OCI-M2 (cell line): ENCODE measurements around the gene LRRC27.
"Not testable (repeated sequence)": the region's sequence is repeated elsewhere in the genome, so short reads cannot be mapped to it uniquely, and the experiment has no call there.

ENCODE experiments used
- DNase-seq: peaks from one replicate; lab custom pipeline; 2025; ENCODE audit not compliant: unreplicated experiment; lab: John Stamatoyannopoulos, UW

LRRC27 gene

DNA sequence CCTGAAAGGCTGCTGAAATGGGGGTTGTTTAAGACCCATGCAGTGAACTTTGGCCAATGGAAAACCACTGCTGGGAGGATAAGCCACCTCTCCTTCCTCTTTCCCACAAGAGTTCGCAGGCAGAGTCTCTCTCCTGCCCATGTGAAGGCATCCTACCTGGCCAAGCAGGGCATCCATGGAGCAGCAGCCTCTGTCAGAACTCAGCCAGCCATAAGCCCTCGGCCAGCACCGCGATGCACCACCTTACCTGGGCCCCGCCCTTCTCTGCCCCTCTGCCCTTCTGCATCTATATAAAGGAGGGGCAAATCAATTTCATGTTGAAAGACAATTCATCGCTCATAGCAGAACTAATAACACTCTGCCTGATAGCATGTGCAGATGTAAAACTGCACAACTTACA, 18.1 kb upstream of the LRRC27 start:
- DNase-seq, result no peak

DNA sequence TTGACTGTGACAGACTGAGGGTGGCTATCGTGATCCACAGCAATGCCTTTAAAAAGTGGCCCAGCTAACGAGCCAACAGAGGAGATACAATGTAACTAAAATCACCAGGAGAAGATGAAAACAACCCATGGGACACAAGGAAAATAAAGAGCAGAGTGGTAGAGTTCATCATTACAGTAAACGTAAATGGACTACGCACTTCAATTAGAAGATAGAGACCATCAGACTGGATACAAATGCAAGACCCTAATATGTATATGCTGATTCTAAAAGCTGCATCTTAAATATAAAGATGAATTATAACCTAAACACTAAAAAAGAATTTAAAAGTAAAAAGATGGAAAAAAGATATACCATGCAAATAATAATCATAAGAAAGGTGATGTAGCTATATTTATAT, 17.7 kb upstream of the LRRC27 start:
- no peak for DNase-seq

DNA sequence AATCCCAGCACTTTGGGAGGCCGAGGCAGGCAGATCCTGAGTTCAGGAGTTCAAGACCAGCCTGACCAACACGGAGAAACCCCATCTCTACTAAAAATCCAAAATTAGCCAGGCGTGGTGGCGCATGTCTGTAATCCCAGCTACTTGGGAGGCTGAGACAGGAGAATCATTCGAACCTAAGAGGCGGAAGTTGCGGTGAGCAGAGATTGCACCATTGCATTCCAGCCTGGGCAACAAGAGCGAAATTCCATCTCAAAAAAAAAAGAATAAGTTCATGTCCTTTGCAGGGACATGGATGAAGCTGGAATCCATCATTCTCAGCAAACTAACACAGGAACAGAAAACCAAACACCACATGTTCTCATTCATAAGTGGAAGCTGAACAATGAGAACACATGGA, 17.1 kb upstream of the LRRC27 start:
- DNase-seq, result not testable (repeated sequence)

DNA sequence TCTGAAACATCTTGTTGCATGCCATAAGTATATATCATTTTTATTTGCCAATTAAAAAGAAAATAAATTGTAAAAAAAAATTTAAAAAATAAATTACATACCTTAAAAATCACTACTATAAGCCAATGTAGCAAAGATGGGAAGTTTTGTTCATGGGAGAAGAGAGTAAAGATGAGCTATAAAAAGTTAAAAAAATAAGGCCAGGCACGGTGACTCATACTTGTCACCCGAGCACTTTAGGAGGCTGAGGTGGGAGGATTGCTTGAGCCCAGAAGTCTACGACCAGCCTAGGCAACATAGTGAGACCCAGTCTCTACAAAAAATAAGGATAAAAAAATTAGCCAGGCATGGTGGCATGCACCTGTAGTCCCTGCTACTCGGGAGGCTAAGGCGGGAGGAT, 15.9 kb upstream of the LRRC27 start:
- no peak for DNase-seq

DNA sequence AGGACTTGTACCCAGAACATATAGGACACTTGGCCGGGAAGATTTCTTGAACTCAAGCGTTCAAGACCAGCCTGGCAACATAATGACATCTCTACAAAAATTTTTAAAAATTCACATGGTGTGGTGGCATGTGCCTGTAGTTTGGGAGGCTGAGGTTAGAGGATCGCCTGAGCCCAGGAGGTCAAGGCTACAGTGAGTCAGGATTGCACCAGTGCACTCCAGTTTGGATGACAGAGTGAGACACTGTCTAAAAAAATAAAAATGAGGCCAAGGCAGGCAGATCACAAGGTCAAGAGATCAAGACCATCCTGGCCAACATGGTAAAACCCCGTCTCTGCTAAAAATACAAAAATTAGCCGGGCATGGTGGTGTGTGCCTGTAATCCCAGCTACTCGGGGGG, 14.5 kb upstream of the LRRC27 start:
- not testable (repeated sequence) for DNase-seq

DNA sequence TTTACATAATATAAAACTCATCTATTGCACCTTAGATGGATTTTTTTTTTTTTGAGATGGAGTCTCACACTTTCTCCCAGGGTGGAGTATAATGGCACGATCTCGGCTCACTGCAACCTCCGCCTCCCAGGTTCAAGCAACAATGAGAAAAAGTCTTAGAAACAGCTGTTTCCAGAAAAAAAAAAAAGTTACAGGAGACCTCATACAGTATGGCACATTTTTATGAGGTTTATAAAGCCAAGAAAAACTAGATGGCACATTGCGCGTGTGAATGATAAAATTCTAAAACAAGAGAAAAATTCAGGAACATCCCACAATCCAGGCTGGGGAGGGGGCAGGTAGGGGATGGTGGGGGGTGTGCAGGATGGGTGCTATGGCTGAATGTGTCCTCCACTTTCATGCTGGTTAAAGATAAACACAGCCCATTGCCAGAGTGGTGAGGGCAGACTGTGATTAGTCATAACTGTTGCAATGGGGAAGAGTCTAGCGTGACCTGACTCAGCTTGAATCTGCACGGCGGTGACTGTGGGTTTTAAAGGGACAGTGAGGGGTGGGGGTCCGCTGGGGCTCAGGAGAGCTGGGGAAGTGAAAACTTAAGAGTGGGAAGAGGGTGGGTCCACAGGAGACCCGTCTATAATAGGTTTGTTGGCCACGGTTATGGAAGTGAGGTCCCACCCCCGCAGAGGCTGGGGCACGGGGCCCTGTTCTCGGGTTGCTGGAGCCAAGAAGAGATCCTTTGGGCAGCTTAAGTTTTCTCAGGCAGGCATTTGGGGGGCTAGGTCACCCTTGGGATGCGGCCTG, 11.9 kb upstream of the LRRC27 start:
- no peak for DNase-seq

DNA sequence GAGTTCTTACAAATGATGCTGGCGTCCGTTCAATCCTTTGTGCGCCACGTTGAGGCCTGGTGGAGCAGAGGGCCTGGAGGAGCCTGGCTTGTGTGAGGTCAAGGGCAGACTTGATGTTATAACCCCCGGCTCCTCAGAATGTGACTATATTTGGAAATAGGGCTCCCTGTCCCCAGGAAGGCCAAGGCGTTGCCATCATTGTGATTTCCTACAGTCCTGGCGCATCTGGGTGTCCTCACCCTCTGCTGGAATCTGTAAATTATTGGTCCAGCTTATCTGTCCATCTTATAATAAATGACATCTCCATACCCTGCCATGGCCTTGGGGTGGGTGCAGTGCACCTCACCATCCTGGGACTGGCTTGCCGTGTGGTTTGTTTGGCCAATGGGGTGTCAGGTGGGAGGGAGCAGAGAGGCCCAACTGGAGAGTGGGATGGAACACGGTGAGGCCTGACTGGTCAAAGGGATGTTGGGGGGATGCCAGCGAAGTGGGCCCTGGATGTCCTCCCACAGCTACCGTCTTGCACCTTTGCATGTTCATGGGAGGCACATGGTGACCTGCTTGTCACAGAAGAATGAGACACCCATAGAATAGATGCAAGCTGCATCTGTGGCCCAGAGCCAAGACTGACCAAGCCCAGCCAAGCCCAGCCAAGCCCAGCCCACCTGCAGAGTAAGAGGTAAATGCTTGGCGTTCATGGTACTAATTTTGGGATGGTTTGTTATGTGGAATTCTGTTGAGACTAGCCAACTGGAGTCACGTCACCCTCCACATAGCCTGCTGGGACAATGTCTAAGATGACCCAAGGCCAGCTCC, 11.1 kb upstream of the LRRC27 start:
- DNase-seq, result no peak

DNA sequence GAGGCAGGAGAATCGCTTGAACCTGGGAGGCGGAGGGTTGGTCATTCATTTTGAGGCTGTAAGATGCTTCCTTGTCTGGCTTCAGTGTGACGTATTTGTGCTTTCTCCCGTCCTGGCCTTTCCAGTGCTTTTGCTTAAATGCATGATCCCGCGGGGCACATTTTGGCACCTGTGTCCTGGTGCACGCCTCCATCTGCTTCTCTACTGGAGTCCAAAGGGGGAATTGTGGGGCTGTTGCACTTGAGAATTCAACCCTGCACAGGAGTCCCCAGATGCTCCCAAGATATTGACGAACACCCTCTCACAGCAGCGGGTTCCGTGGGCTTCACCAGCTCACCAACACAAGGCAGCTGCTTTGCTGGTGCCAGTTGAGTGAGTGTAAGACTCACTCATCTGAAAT, 10.3 kb upstream of the LRRC27 start:
- no peak for DNase-seq

DNA sequence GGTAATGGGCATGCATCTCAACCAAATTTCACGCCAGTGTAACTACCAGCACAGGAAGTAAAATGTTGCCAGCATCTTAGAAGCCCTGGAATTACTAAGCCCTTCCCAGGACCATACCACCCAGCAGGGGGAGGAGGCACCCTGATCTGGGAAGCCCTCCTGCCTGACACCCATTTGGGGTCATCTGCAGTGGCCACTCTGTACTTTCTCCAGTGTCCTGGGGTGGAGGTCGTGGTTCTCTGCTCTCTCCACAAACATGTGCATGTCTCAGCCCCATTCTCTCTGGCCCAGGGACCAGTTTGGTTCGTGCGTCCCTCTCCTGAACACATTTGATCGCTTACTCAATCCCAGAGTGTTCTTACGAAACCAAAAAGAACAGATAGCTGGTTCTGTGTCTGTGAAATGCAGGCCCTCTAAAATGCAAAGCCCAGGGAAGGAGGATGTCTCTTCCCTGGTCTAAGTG, 9.4 kb upstream of the LRRC27 start:
- DNase-seq, result no peak

DNA sequence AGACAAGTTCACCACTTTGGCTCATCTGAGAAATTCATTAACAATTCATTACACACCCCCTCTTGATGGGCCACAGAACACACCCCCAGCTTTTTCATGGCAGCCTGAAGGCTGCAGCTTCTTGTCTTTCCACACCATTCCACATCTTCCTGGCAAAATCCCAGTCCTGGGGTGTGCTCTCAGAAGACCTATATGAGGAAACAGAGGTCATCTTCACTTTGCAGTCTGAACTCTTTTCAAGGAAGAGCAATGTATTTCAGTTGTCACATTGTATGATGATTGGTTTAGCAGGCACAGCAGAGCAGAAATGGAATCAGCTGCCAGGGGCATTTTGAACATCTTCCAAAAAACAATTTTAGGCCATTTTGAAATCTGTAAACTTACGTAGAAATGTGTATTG, 7.8 kb upstream of the LRRC27 start:
- DNase-seq, result no peak

DNA sequence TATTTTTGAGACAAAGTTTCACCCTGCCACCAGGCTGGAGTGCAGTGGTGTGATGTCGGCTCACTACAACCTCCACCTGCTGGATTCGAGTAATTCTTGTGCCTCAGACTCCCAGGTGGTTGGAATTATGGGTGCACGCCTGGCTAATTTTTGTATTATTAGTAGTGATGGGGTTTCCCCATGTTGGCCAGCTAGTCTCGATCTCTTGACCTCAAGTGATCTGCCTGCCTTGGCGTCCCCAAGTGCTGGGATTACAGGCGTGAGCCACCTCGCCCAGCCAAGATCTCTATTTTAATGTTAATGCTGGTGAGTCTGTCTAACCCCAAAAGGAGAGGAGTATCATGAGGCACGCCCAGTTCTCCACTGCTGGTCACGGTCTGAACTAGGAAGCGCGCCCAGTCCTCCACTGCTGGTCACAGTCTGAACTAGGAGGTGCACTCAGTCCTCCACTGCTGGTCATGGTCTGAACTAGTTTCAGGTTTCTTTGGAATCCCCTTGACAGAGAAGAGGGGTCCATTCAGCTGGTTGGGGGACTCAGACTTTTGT, 5.6 kb upstream of the LRRC27 start:
- no peak for DNase-seq

DNA sequence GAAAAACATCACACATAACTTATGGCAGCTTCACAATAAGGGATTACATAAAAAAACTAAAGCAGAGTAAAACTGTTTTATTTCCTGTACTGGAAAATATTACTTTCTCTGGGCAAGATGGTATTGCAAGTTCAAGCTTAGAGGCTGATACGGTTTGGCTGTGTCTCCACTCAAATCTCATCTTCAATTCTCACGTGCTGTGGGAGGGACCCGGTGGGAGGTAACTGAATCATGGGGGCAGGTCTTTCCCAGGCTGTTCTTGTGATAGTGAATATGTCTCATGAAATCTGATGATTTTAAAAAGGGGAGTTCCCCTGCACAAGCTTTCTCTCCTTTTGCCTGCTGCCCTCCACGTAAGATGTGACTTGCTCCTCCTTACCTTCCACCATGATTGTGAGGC, 5.1 kb upstream of the LRRC27 start:
- DNase-seq, result no peak

DNA sequence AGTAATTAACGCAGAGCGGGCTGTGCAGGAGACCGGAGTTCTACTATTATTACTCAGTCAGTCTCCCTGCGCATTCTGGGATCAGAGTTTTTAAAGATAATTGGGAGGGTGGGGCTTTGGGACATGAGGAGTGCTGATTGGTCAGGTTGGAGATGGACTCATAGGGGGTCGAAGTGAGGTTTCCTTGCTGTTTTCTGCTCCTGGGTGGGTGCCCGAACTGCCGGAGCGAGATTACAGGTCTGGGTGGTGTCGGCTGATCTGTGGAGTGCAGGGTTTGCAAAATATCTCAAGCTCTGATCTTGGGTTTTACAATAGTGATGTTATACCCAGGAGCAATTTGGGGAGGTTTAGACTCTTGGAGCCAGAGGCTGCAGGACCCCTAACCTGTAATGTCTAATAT, 3.9 kb upstream of the LRRC27 start:
- DNase-seq, result no peak

DNA sequence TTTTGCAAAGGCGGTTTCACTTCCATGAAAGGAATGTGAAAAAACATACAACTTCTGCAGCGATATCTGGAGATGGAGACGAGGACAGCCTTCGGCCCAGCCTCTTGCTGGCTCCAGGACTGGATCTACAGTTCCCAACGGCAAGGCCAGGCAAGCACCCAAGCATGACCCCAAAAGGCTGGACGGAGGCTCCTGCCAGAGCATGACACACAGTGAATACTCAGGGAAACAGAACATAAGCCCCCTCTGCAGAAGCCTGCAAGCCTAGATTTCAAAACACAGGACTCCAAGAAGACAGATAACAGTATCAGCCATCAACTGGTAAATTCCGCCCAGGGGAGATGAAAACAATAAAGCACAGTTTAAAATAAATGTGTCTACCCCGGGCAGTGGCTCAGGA, 3.3 kb upstream of the LRRC27 start:
- no peak for DNase-seq

DNA sequence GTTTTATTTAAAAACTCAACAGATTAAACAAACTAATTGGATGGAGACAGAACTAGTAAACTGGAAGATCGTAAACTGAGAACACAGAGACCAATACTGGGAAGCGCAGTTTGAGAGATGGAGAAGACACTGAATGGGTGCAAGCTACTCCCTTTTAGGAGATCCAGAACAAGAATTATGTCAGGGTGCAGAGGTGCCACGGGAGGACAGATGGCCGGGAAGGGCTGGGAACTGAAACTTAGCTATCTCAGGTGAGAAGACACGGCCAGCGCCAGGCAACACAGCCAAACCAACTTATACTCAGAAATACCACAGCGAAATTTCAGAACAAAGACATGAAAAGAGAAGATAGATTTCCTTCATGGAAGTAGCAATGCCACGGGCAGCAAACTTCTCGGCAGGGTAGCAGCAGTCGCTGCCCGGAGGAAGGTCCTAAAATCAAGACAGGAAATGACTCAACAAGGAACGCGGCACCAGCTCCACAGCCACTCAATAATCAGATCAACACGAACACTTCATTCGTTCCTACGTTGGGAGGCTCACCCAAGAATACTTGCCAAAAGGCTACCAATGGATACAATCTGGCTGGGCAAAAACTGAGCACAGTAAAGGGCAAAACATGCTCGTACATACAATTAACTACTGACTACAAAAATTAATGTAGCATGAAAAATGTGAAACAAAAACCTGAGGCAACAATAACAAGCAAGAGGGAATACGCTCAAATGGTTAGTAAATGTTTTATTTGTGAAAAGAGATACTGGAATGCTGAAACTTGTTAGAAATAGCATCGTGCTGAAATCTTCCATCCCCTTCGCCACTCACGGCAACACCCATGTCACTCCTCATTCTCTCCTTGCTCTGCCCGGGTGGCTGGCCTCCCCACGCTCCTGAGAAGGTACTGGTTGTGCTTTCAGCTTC, 2.2 kb upstream of the LRRC27 start:
- DNase-seq, result no peak

DNA sequence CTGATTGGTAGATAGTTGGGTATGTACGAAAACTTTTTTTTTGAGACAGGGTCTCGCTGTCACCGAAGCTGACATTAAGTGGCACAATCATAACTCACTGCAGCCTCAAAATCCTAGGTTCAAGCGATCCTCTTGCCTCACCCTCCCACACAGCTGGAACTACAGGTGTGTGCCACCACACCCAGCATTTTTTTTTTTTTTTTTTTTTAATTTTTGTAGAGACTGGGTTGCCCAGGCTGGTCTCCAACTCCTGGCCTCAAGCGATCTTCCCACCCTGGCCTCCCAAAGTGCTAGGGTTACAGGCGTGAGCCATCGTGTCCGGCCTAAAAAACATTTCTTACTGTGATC, 1.5 kb upstream of the LRRC27 start:
- DNase-seq, result no peak

DNA sequence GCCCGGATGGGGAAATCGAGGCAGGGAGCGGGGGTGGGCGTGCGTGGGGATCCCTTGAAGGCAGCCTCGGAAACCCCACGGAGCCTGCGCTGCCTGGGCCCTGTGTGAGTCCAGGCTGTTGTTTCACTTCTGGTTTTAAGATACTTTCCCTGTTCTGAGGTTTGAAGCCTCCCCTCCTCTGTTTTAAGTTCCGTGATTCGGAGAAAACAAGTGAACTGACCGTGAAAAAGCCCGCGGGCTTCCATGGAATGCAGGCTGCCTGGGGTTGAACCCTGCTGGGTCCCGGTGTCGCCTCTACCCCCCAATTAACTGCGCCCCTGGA, 401 bp downstream of the LRRC27 start:
- DNase-seq, result no peak

DNA sequence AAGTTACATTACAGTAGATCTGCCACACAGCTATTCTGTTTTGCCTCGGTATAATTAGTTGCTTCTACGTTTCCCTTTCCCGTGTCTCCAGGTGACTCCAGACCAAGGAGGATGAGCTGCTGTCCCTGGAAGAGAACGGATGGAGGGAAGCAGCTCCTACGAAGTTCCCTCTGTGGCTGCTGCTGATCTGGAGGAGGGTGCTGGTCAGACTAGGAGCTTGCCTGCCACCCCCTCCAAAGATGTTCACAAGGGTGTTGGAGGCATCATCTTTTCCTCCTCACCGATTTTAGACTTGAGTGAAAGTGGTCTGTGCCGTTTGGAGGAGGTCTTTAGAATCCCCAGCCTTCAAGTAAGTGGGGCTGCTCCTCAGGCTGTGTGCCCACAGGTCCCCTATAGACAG, 1.4 kb downstream of the LRRC27 start:
- no peak for DNase-seq

DNA sequence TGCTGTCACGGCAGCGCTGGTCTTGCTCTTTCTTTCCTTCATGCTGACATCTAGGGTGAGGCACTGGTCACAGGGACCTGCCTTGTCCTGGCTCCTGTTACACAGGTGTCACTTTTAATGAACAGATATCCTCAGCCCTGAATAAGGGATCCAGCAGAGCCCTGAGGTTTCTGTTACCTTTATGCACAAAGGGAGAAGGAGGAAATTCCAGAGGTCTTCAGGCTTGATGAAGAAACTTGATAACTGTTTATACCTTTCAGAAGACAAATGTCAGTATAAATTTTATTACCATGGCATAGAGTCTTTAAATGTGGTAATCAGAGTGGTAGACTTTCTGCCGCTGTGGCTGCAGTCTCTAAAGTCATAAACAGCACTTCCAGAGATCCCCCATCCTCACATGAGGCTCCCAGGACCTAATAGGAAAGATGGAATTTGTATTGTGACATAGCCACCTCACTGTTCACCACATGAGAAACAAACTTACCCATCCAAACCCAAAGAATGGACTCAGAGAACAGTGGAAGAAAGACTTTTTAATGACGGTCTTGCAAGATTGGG, 2.7 kb downstream of the LRRC27 start:
- DNase-seq, result no peak

DNA sequence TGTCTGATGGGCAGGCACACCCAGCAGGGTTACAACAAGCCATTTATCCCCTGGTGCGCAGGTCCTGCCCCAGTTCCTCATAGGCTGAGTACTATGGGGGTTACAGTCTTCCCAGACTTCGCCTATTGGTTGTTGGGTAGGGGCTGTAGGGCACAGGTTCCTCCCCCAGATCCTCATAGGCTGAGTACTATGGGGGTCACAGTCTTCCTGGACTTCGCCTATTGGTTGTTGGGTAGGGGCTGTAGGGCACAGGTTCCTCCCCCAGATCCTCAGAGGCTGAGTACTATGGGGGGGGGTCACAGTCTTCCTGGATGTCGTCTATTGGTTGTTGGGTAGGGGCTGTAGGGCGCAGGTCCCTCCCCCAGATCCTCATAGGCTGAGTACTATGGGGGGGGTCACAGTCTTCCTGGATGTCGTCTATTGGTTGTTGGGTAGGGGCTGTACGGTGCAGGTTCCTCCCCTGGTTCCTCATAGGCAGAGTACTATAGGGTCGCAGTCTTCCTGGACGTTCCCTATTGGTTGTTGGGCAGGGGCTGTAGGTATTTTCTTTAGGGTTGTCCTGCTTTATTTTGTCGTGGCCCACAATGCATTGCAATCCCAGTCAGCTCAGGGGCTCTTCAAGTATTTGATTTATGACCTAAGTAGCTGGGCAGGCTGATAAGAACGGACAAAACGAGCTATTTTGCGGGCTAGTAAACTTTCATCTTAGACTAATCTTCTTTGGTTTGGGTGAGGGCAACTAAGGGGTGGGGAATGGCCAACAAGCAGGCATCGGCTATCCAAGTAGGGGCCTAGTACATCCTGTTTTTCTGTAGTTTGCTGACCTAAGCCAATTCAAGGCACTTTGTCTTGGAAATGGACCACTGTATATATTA, 3.4 kb downstream of the LRRC27 start:
- no peak for DNase-seq
